HEK293T (cell line): Measurements from ENCODE around the gene RTP2.
A peak's percentile ranks its signal among the peaks of the same experiment; 100 is the strongest.

Experiments
- CTCF ChIA-PET: fragments of 350-600 bp; formaldehyde crosslinking; extraction: SDS; loops from one replicate; lab custom pipeline; 2021; ENCODE audit warnings: antibody characterized with exemption, inconsistent platforms; lab: Yijun Ruan, JAX
- POLR2A ChIA-PET: fragments of 350-600 bp; formaldehyde crosslinking; extraction: SDS; loops from one replicate; lab custom pipeline; 2020; ENCODE audit warnings: antibody characterized with exemption, inconsistent platforms; lab: Yijun Ruan, JAX
- DNase-seq: peaks from one replicate; pipeline ENCODE4 v3.0.0; 2012; ENCODE audit warnings: mixed read lengths; ENCODE audit errors: extremely low spot score
- ARNT ChIP-seq: fragments of 450-650 bp; IDR thresholded peaks from 2 replicates; pipeline ENCODE4 v1.6.1; 2017; ENCODE audit warnings: mild to moderate bottlenecking
- BHLHE40 ChIP-seq: fragments of 450-650 bp; IDR thresholded peaks from 2 replicates; pipeline ENCODE4 v1.6.1; 2016; ENCODE audit warnings: mild to moderate bottlenecking, moderate library complexity, borderline replicate concordance
- CTBP1 ChIP-seq: fragments of 450-650 bp; IDR thresholded peaks from 2 replicates; pipeline ENCODE4 v1.6.1; 2016; ENCODE audit warnings: borderline replicate concordance
- ELF4 ChIP-seq: fragments of 450-650 bp; IDR thresholded peaks from 2 replicates; pipeline ENCODE4 v1.6.1; 2017; ENCODE audit warnings: antibody characterized with exemption
- FOXA1 ChIP-seq: fragments of 450-650 bp; IDR thresholded peaks from 2 replicates; pipeline ENCODE4 v1.6.1; 2016; ENCODE audit warnings: mild to moderate bottlenecking
- FOXK2 ChIP-seq: fragments of 450-650 bp; IDR thresholded peaks from 2 replicates; pipeline ENCODE4 v1.6.1; 2016; ENCODE audit warnings: mild to moderate bottlenecking
- FOXM1 ChIP-seq: fragments of 450-650 bp; IDR thresholded peaks from 2 replicates; pipeline ENCODE4 v1.6.1; 2017; ENCODE audit warnings: mild to moderate bottlenecking, borderline replicate concordance
- HDGF ChIP-seq: fragments of 450-650 bp; IDR thresholded peaks from 2 replicates; pipeline ENCODE4 v1.6.1; 2017; ENCODE audit warnings: antibody characterized with exemption, borderline replicate concordance
- L3MBTL2 ChIP-seq: fragments of 450-650 bp; conservative IDR thresholded peaks from 2 replicates; pipeline ENCODE4 v1.6.1; 2016; ENCODE audit warnings: mild to moderate bottlenecking
- LEF1 ChIP-seq: fragments of 450-650 bp; IDR thresholded peaks from 2 replicates; pipeline ENCODE4 v1.6.1; 2017; ENCODE audit warnings: mild to moderate bottlenecking, borderline replicate concordance
- NFRKB ChIP-seq: fragments of 450-650 bp; IDR thresholded peaks from 2 replicates; pipeline ENCODE4 v1.6.1; 2016; ENCODE audit warnings: mild to moderate bottlenecking, moderate library complexity
- SP1 ChIP-seq: fragments of 450-650 bp; IDR thresholded peaks from 2 replicates; pipeline ENCODE4 v1.6.1; 2017
- SUZ12 ChIP-seq: fragments of 450-650 bp; IDR thresholded peaks from 2 replicates; pipeline ENCODE4 v1.6.1; 2016; ENCODE audit warnings: mild to moderate bottlenecking
- TARDBP ChIP-seq: fragments of 450-650 bp; IDR thresholded peaks from 2 replicates; pipeline ENCODE4 v1.6.1; 2016
- ZNF384 ChIP-seq: fragments of 450-650 bp; IDR thresholded peaks from 2 replicates; pipeline ENCODE4 v1.6.1; 2016
- TF ChIP-seq, protein P1 (sequence below): fragments of 450-650 bp; IDR thresholded peaks from 2 replicates; pipeline ENCODE4 v1.6.1; 2016

The RTP2 gene

GRCh38 chr3:187742351-187743171, 40.2 kb upstream of the RTP2 start:
- TF ChIP-seq FOXM1 = no peak
- no peak for TF ChIP-seq LEF1
- no peak for TF ChIP-seq L3MBTL2
- no peak for TF ChIP-seq HDGF
- no peak for TF ChIP-seq ARNT
- no peak for TF ChIP-seq SUZ12
- TF ChIP-seq SP1 = no peak
- no peak for DNase-seq
- POLR2A ChIA-PET = no interaction called here
- CTCF ChIA-PET = interaction anchor here (2.5 kb wide), 1 partner anchor 1212 kb away, joined by 23 read pairs; no protein-coding TSS in a partner anchor

DNA sequence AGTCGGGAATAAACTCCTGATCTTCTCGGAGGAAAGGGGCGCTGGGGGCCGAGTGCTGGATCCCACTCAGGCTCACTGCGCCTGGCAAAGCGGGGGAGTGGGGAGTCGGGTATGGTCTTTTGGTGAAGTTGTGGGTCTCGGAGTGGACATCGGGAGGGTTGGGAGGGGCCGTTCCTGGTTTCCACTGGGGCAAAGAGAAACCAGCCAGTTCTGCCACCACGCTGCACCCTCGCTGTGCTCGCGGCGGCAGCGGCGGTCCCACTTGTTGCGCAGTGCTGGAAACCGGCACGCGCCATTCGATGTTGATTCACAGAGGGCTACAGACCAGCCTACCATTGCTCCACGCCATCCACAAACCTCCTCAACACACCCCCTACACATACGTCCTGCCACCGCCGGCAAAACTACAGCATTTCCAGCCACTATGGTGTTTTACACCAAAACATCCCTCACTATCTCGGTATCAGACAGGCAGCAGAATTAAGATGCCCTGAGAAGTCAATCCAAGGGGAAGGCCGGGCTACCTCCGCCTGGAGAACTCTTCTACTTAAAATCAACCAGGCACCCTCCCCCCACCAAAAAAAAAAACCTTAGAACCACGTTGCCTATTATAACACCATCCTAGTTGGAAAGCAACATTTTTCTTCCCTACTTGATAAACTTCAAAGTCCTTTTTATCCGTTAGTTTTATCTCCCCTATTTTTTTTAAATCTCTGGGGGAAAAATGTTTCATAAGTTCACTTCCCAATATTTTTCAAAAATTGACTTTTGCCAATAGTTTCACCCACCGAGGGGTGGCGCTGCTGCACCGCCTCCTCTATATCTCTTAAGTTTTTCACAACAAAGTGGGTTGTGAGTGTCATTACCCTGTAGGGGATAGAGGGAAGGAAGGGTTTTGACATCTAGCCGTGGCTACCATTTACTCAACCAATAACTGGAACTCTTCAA, 39.3 kb upstream of the RTP2 start:
- no peak for DNase-seq
- CTCF ChIA-PET = interaction anchor here (0.5 to 3.9 kb wide), 7 partner anchors 23 to 1213 kb away, joined by 3 to 60 read pairs (median 3); no protein-coding TSS in a partner anchor
- TF ChIP-seq FOXM1 = no peak
- peak; percentile 64 for TF ChIP-seq ZNF384
- POLR2A ChIA-PET = no interaction called here

DNA sequence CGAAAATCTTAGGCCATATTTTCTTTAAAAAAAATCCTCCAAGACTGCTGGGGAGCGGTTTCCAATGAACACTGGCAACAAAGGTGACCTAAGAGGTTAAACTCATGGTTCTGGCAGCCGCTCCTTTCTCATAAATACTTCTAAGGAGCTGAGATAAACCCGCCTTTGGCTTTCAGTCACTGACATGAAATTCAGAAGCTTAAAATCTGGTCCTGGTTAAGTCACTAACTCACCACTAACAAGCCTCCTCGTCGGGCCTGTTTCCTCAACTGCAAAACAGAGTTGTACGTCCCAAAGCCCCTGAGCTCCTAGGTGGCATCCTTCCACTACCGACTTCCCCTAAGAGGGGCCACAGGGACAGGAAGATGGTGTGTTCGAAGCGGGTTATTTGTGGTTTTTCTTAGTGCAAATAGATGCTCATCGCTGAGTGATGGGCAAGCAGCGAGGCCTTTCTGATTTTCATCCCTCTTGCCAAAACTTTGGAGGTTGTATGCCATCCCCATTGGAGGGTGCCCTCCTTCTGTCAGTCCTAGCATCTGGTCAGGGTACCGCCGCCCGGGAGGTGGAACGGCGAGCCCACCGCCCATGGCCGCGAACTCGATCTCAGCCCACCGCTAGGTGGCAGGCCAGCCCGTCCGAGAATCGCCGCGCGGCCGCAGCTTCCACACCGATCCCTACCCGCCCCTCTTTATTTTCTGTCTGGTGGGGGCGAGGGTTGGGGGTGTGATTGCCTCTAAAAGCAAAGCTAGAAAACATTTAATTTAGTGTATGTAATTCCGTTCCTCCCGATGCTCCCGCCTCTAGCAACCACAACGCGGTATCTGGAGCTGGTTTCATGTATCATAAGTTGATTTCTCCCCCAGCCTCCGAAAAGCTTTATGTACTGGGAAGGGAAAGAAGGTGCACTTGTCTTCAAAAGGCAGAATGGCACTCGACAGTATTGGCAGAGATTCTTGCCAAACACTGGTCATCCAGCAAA, 38.4 kb upstream of the RTP2 start:
- no peak for DNase-seq
- ChIA-PET CTCF (interaction anchor here (0.5 to 3.9 kb wide), 14 partner anchors 8 to 1244 kb away, joined by 3 to 60 read pairs (median 3); no protein-coding TSS in a partner anchor), POLR2A (interaction anchor here (1.6 kb wide), 1 partner anchor 1207 kb away, joined by 6 read pairs; no protein-coding TSS in a partner anchor)
- no peak for TF ChIP-seq ELF4
- TF ChIP-seq HDGF = no peak
- no peak for TF ChIP-seq ARNT
- no peak for TF ChIP-seq FOXA1
- TF ChIP-seq TARDBP = no peak
- no peak for TF ChIP-seq SUZ12
- TF ChIP-seq FOXM1 = no peak
- TF ChIP-seq, protein P1, sequence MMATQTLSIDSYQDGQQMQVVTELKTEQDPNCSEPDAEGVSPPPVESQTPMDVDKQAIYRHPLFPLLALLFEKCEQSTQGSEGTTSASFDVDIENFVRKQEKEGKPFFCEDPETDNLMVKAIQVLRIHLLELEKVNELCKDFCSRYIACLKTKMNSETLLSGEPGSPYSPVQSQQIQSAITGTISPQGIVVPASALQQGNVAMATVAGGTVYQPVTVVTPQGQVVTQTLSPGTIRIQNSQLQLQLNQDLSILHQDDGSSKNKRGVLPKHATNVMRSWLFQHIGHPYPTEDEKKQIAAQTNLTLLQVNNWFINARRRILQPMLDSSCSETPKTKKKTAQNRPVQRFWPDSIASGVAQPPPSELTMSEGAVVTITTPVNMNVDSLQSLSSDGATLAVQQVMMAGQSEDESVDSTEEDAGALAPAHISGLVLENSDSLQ = no peak

GRCh38 chr3:187739561-187740332, 37.4 kb upstream of the RTP2 start:
- POLR2A ChIA-PET = interaction anchor here (1.2 to 1.6 kb wide), 2 partner anchors 319 to 1208 kb away, joined by 3 to 6 read pairs; no protein-coding TSS in a partner anchor
- peak; percentile 60 for DNase-seq
- CTCF ChIA-PET = interaction anchor here (0.6 to 3.9 kb wide), 13 partner anchors 9 to 1301 kb away, joined by 3 to 60 read pairs (median 3); no protein-coding TSS in a partner anchor
- TF ChIP-seq FOXA1 (no peak), L3MBTL2 (peak; percentile 58; the same call in 1 of the 2 replicates), FOXM1 (no peak)

- ChIA-PET POLR2A (interaction anchor here (1.2 kb wide), 1 partner anchor 319 kb away, joined by 3 read pairs; no protein-coding TSS in a partner anchor), CTCF (interaction anchor here (1.0 to 3.9 kb wide), 7 partner anchors 12 to 1494 kb away, joined by 3 to 60 read pairs (median 3); no protein-coding TSS in a partner anchor)
- no peak for TF ChIP-seq TARDBP
- no peak for TF ChIP-seq FOXA1
- TF ChIP-seq ZNF384 = no peak
- no peak for TF ChIP-seq FOXM1
- no peak for TF ChIP-seq L3MBTL2
- TF ChIP-seq SUZ12 = no peak
- no peak for TF ChIP-seq BHLHE40
- no peak for TF ChIP-seq FOXK2
- no peak for TF ChIP-seq SP1
- TF ChIP-seq NFRKB = no peak
- TF ChIP-seq ELF4 = no peak
- TF ChIP-seq, protein P1 = no peak
- TF ChIP-seq HDGF = no peak
- TF ChIP-seq LEF1 = no peak
- TF ChIP-seq CTBP1 = no peak
- TF ChIP-seq ARNT = no peak
- no peak for DNase-seq
These were observed 36.8 kb upstream of the RTP2 start for GRCh38 chr3:187739094-187739560.
